ENCODE data around the gene SLC43A2. TPM values are rescaled to one million over a fixed set of nuclear protein-coding genes. Genes with fewer than 3 reads are reported as not detected.

SLC43A2 gene
- total RNA-seq, 1 experiment from 2014 or later, result 11.0 TPM

- TF ChIP-seq, protein P1, sequence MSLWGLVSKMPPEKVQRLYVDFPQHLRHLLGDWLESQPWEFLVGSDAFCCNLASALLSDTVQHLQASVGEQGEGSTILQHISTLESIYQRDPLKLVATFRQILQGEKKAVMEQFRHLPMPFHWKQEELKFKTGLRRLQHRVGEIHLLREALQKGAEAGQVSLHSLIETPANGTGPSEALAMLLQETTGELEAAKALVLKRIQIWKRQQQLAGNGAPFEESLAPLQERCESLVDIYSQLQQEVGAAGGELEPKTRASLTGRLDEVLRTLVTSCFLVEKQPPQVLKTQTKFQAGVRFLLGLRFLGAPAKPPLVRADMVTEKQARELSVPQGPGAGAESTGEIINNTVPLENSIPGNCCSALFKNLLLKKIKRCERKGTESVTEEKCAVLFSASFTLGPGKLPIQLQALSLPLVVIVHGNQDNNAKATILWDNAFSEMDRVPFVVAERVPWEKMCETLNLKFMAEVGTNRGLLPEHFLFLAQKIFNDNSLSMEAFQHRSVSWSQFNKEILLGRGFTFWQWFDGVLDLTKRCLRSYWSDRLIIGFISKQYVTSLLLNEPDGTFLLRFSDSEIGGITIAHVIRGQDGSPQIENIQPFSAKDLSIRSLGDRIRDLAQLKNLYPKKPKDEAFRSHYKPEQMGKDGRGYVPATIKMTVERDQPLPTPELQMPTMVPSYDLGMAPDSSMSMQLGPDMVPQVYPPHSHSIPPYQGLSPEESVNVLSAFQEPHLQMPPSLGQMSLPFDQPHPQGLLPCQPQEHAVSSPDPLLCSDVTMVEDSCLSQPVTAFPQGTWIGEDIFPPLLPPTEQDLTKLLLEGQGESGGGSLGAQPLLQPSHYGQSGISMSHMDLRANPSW (CRISPR knock-in tag; conservative IDR thresholded peaks at IDR 0.05; ENCODE audit: low read depth), result no peak
- TF ChIP-seq ZNF532 (CRISPR knock-in tag; IDR thresholded peaks at IDR 0.05; ENCODE audit: borderline replicate concordance), result no peak
- TF ChIP-seq MYBL2 (CRISPR knock-in tag; IDR thresholded peaks at IDR 0.05), result no peak
- no peak for TF ChIP-seq PRRX2 (CRISPR knock-in tag; IDR thresholded peaks at IDR 0.05)
- TF ChIP-seq, protein P2, sequence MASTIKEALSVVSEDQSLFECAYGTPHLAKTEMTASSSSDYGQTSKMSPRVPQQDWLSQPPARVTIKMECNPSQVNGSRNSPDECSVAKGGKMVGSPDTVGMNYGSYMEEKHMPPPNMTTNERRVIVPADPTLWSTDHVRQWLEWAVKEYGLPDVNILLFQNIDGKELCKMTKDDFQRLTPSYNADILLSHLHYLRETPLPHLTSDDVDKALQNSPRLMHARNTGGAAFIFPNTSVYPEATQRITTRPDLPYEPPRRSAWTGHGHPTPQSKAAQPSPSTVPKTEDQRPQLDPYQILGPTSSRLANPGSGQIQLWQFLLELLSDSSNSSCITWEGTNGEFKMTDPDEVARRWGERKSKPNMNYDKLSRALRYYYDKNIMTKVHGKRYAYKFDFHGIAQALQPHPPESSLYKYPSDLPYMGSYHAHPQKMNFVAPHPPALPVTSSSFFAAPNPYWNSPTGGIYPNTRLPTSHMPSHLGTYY (CRISPR knock-in tag; IDR thresholded peaks at IDR 0.05), result no peak
- TF ChIP-seq AR (CRISPR knock-in tag; IDR thresholded peaks at IDR 0.05), result no peak
- no peak for TF ChIP-seq ZNF317 (CRISPR knock-in tag; IDR thresholded peaks at IDR 0.05; ENCODE audit: borderline replicate concordance, low read depth)
- no peak for TF ChIP-seq RELA (CRISPR knock-in tag; IDR thresholded peaks at IDR 0.05; ENCODE audit: borderline replicate concordance)
- no peak for TF ChIP-seq NFE2L1 (CRISPR knock-in tag; IDR thresholded peaks at IDR 0.05)
- no peak for TF ChIP-seq KAT7 (CRISPR knock-in tag; IDR thresholded peaks at IDR 0.05; ENCODE audit: borderline replicate concordance)
- TF ChIP-seq ZSCAN18 (CRISPR knock-in tag; IDR thresholded peaks at IDR 0.05), result no peak
- TF ChIP-seq, protein P3, sequence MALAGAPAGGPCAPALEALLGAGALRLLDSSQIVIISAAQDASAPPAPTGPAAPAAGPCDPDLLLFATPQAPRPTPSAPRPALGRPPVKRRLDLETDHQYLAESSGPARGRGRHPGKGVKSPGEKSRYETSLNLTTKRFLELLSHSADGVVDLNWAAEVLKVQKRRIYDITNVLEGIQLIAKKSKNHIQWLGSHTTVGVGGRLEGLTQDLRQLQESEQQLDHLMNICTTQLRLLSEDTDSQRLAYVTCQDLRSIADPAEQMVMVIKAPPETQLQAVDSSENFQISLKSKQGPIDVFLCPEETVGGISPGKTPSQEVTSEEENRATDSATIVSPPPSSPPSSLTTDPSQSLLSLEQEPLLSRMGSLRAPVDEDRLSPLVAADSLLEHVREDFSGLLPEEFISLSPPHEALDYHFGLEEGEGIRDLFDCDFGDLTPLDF (CRISPR knock-in tag; IDR thresholded peaks at IDR 0.05), result no peak
These were observed 2.0 kb upstream of the SLC43A2 start (continued) for GRCh38 chr17:1630662-1631061.
